Brain pericyte (primary cell): ENCODE data around the gene GPC6.

ENCODE experiments used
- DNase-seq: peaks from one replicate; pipeline ENCODE4 v3.0.0-alpha.2; 2012; ENCODE audit warnings: low read depth, low spot score

GPC6 gene

DNA sequence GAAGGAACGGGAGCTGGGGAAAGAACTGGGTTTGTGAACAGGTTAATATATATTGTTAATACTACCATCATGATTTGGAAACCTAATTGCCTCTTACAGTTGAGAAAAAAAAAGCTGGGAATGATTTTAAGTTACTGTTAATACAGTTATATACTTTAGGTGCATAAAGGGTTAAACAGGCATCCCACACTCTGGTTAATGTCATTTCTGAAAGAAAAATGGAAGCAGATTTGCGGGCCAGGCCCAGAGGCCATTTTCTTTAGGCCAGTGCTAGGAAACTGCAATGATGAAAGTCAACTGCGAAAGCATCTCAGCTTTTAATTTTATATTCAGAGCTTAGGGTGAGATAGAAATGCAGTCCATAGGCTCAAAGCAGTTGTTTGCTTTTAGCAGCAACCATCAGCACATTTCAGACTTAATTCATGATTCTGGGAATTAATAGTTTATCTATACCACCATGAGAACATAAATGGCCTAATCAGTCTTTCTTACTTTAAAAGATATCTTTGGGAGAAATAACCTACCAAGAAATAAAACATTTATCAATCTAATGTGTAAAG lies 592.8 kb downstream of the GPC6 start:
- DNase-seq = no peak

GRCh38 chr13:93824286-93824685 lies 597.7 kb downstream of the GPC6 start:
- DNase-seq = no peak

DNA sequence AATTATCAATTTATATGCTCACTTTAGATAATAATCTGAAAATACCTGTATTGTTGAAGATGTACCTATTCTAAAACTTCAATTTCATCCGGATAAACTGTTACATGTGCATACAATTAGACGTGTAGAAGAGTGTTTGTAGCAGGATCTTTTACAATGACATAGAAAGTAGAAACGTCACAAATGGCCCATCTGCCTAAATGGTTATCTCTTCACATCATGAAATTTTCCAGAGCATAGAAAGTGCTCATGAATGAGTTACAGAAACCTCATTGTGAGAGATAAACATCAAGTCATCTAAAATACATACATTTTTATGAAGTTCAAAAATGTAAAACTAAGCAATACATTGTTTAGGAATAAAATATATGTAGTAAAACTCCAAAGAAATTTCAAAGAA lies 607.4 kb downstream of the GPC6 start:
- no peak for DNase-seq

DNA sequence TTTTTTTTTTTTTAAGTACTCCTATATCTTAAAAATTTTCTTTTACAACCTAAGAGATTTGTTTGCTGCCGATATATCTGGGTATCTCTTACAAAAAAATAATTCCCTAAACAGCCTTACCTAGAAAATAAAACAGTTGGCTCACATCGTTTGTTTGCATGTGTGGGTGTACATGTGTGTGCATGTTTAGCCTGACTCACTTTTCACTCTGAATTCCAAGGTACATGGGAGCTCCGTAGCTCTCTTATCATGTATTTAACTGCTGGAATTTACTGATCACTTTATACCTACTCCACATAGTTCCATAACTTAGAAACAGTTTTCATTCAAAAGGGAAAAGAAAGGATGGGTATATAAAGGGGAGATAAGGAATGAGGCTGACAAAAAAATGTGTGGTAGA lies 616.5 kb downstream of the GPC6 start:
- no peak for DNase-seq

- DNase-seq = no peak
These were observed 620.6 kb downstream of the GPC6 start for GRCh38 chr13:93847162-93847561.

DNA sequence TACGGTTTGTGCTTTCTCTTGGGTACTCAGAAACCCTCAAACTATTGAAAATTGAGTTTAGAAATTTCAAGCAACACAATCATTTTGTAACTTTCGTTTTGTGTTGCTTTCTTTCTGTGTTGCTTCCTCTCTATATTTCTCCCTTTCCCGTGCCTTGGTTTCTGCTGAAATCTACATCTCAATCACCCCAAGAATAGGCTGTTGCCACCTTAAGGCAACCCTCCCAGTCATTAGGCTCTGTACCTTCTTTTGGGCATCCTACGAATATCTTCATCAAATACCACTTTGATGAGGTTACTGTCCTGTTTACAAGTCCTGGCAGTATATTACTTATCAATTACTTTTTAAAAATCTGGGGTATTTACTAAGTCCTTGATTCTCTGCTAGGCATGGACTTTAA lies 621.6 kb downstream of the GPC6 start:
- no peak for DNase-seq

- no peak for DNase-seq
These were observed 624.6 kb downstream of the GPC6 start for GRCh38 chr13:93851236-93851635.

DNA sequence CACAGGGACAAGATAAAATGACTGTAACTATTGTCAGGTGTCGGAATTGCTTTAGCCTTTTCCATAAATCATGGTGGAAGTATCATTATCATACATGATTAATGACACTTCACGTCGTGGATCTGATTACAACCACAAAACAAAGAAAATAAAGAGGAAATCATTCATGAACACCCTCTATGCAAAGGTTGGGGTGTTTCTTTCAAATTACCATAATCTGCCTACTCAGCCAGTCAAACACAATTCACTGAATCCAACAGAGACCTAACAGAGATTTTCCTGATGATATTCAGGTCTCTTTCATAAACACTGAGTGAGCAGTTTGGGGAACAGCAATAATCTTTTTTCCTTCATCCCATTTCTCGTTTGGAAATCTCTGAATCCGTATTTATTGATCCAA lies 627.3 kb downstream of the GPC6 start:
- no peak for DNase-seq

GRCh38 chr13:93857126-93857525 lies 630.5 kb downstream of the GPC6 start:
- no peak for DNase-seq

DNA sequence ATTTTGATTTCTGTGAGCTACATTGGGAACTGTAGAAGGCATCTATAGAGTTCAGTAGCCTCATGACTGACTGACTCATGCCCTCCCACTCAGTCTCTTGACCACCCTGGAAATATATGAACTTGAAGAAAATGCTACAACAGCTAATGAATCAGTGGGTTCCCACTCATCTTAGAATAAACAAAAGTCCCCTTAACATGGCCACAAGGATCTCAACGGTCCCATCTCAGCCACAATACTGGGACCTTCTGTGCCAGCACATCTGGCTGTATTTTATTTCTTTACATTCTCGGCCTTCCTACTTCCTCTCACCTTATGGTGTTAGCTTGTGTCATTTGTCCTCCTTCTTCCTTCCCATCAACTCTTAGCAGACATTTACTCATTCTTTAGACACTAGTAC lies 633.1 kb downstream of the GPC6 start:
- DNase-seq = no peak

DNA sequence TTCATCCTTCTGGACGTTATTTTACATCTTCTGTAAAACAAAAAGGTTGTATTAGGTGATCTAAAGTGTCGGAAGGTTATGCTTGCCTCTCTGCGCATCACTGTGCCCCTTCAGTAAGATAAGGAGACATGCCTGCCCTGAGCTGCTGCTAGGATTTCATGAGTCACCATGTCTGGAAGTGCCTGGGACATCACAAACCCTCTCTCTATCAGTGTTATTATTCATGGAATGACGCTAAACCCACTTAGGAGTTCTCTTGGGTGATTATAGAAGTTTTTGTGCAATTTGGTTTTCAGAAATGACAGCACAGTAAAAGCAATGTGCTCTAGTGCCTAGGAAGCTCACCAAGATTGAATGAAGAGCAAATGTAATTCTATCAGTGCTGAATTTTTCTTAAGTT lies 635.2 kb downstream of the GPC6 start:
- no peak for DNase-seq

DNA sequence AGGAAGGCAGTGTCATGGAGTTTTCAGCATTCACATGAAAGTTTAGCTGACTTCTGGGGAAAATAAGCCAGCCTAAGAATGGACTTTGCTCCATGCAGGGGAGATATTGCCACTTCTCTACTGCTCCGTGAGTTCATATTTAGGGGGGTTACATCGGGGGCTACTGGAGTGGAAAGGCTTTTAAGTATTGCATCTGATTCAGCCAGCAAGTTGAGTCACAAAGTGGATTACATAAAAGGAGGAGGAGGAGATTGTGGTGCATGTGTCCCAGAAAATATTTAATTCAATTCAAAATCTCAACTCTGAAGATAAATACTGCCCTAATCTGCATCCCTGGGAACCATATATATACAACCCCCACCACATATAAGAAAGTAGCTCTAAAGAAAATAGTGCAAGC lies 635.7 kb downstream of the GPC6 start:
- DNase-seq = no peak

DNA sequence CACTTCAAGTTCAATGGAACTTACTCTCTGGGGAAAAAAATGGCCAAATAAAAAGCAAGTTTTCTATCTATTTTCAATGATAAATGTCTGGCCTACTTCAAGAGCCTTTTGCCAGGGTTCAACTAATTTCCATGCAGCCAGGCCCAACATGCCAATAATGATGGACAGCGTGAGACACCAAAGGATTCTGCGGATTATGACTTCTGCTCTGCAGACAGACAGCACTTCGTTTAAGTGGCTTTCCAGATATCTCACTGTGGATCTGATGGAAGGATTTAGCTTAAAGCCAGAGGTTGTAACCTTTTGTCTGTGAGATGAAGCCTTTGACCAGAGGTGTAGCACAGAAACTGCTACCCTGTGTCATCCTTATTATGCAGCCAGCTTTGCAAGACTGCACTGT lies 638.6 kb downstream of the GPC6 start:
- DNase-seq = no peak

DNA sequence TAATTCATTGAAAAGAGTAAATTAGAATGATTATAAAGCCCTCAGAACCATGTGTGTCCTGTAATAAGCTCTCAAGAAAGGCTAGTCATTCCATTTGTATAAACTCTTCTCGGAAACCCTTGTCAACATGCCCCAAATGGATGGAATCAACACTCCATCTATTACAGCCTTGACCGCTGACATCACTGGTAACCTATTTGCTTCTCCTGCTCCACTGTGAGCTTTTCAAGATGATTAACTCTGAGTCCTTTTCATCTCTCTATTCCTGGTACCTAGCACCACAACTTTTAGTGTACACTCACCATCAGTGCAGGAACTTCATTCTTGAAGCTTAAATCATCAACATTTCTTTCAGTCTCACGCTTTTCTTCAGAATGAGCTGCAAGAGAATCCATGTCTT lies 640.9 kb downstream of the GPC6 start:
- DNase-seq = no peak

DNA sequence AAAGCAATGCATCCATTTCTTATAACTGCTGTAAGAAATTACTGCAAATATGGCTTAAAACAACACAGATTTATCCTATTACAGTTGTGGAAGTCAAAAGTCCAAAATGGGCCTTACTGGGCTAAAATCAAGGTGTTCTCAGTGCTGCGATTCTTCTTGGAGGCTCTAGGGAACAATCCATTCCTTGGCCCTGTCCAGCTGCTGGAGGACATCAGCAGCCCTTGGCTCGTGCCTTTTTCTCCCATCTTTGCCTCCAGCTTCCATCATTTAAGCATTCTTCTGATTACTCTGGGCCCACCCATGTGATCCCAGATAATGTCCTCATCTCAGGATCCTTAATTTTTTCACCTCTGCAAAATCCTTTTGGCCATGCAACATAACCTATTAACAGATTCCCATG lies 645.8 kb downstream of the GPC6 start:
- no peak for DNase-seq

DNA sequence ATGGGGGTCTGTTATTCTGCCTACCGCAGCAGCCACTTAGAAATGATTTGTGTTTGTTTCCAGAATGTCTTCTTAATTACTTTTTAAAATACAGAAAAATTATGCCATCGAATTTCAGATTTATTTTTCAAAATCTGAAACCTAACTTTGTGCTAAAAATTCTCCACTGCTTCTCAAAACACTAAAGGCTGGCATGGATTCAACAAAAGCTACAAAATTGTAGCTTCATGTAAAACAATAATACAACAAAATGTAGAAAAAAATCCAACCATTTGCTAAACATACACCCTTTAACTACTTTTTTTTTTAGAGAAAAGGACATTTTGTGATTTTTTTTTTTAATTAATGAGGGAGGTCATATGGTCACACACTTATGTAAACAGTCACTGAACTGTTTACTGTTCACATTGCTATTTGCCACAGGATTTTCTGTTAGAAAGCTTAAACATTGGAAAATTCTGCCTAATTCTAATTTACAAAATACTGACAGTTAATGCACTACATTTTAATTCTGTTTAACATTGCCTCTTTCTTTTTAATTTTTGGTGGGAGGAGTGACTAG lies 646.3 kb downstream of the GPC6 start:
- no peak for DNase-seq

GRCh38 chr13:93875547-93875946 lies 648.9 kb downstream of the GPC6 start:
- no peak for DNase-seq

DNA sequence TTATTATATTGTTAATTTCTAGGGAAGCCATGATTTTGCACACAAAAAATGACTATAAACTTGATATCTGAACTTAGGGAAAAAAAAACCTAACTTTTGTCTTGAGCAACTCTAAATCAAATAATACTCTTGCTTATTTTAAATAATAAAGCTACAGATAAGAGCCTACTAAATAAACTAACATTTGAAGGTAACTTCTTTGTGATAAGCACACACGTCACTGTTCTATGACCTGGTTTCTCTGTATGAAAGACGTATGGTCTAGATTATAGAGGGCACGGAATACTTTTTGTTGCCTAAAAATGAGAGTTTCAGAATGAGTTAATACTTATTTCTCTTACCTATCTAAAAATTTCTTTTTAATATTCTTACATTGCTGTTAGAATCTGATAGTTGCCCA lies 649.6 kb downstream of the GPC6 start:
- DNase-seq = no peak

DNA sequence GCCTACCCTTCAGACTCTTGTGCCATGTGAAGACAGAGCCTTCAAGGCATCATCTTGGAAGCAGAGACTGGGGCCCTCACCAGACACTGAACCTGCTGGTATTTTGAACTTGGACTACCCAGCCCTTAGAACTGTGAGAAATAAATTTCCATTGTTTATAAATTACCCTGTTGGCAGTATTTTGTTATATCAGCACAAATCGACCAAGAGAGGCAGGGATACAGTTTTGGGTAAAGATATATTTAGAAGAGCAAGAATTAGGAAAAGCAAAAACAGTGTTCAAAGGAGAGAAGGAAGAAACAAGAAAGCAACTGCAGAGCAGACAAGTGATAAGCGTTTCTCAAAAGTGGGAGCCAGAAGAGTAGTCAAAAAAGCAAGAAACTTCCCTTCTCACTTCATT lies 652.1 kb downstream of the GPC6 start:
- no peak for DNase-seq

DNA sequence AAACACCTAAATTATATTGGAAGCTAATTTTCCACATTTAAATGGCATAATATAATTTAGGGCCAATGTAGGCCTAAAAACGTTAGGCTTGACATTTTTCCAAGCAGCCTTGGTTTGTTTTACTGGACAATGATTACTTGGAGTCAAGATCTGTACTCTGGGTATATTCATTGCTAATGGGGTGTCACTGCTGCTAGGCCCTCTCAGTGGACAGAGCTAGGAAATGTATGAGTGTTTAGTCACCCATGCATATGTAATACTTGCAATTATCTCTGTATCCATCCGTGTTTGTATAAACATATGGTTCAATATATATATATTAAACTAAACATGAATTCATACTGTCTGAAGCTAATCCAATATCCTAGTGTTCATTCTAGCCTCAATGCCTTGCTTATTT lies 654.8 kb downstream of the GPC6 start:
- DNase-seq = no peak

DNA sequence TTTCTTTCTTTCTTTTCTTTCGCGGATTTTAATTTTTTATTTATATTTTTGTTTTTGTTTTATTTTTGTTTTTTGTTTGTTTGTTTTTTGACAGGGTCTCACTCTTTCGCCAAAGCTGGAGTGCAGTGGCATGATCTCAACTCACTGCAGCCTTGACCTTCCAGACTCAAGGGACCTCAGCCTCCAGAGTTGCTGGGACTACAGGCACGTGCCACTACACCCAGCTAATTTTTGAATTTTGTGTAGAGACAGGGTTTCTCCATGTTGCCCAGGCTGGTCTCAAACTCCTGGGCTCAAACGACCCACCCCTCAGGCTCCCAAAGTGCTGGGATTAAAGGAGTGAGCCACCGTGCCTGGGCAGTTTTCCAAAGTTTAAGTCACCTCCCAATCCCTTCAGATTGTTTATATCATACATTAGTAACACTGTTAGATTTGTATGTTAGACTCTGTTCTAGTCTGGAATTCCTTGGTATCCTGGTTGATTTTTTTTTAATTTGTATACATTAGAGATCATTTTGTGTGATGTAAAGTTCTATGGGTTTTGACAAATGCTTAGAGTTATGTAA lies 655.6 kb downstream of the GPC6 start:
- no peak for DNase-seq

GRCh38 chr13:93889430-93889951 lies 662.9 kb downstream of the GPC6 start:
- no peak for DNase-seq

GRCh38 chr13:93899981-93900380 lies 673.4 kb downstream of the GPC6 start:
- DNase-seq = no peak

GRCh38 chr13:93900731-93901130 lies 674.1 kb downstream of the GPC6 start:
- DNase-seq = no peak
